NCI-H345 treated with DMSO at 0.1 percent for 48 hours (cell line): ENCODE results near the gene ARHGAP6.

Source experiments
- DNase-seq: peaks from one replicate; lab custom pipeline; 2025; ENCODE audit not compliant: unreplicated experiment; lab: John Stamatoyannopoulos, UW

ARHGAP6 gene

GRCh38 chrX:11577603-11578002 lies 88.1 kb downstream of the ARHGAP6 start:
- DNase-seq: no peak

GRCh38 chrX:11575332-11575731 lies 90.4 kb downstream of the ARHGAP6 start:
- no peak for DNase-seq

- DNase-seq: no peak
Observed at GRCh38 chrX:11567528-11568220, 98.0 kb downstream of the ARHGAP6 start.

- DNase-seq: no peak
Observed at GRCh38 chrX:11566789-11567188, 98.9 kb downstream of the ARHGAP6 start.

GRCh38 chrX:11566173-11566572 lies 99.5 kb downstream of the ARHGAP6 start:
- no peak for DNase-seq

GRCh38 chrX:11564546-11564945 lies 101.2 kb downstream of the ARHGAP6 start:
- DNase-seq: no peak

GRCh38 chrX:11562570-11562969 lies 103.2 kb downstream of the ARHGAP6 start:
- DNase-seq: no peak

GRCh38 chrX:11558972-11559371 lies 106.7 kb downstream of the ARHGAP6 start:
- no peak for DNase-seq

GRCh38 chrX:11557120-11557519 lies 108.6 kb downstream of the ARHGAP6 start:
- no peak for DNase-seq

- no peak for DNase-seq
Observed at GRCh38 chrX:11555759-11556158, 110.0 kb downstream of the ARHGAP6 start.

GRCh38 chrX:11553594-11553993 lies 112.1 kb downstream of the ARHGAP6 start:
- no peak for DNase-seq

GRCh38 chrX:11551151-11551550 lies 114.6 kb downstream of the ARHGAP6 start:
- DNase-seq: no peak

GRCh38 chrX:11546917-11547316 lies 118.8 kb downstream of the ARHGAP6 start:
- DNase-seq: no peak

GRCh38 chrX:11543249-11543648 lies 122.5 kb downstream of the ARHGAP6 start:
- no peak for DNase-seq

- DNase-seq: no peak
Observed at GRCh38 chrX:11541510-11541909, 124.2 kb downstream of the ARHGAP6 start.

GRCh38 chrX:11540532-11541377 lies 125.0 kb downstream of the ARHGAP6 start:
- no peak for DNase-seq

GRCh38 chrX:11537141-11537540 lies 128.6 kb downstream of the ARHGAP6 start:
- DNase-seq: no peak

GRCh38 chrX:11535156-11535919 lies 130.4 kb downstream of the ARHGAP6 start:
- DNase-seq: no peak

- DNase-seq: peak; percentile 77
Observed at GRCh38 chrX:11533199-11533651, 132.5 kb downstream of the ARHGAP6 start.

- no peak for DNase-seq
Observed at GRCh38 chrX:11532291-11533078, 133.2 kb downstream of the ARHGAP6 start.

GRCh38 chrX:11531226-11531625 lies 134.5 kb downstream of the ARHGAP6 start:
- no peak for DNase-seq
